Measurements from ENCODE around the gene SCART1. TPM values are rescaled to one million over a fixed set of nuclear protein-coding genes. Genes with fewer than 3 reads are reported as not detected.
A peak's percentile ranks its signal among the peaks of the same experiment; 100 is the strongest.
"Not testable (repeated sequence)": the region's sequence is repeated elsewhere in the genome, so short reads cannot be mapped to it uniquely, and the experiment has no call there.

Gene SCART1
- total RNA-seq, 1 donor from 2014 or later: 2.6 TPM

- H3K27ac ChIP-seq; ATAC-seq; H3K36me3 ChIP-seq; H3K27me3 ChIP-seq; H3K4me1 ChIP-seq; H3K9me3 ChIP-seq; DNase-seq; intact Hi-C loops (cut with DNase I); H3K4me3 ChIP-seq: not testable (repeated sequence)
- peak; percentile 38 for TF ChIP-seq CTCF (IDR thresholded peaks at IDR 0.05)
Measured at GRCh38 chr10:133497363-133497762, 43.6 kb downstream of the SCART1 start.

GRCh38 chr10:133499176-133499575 is 45.4 kb downstream of the SCART1 start:
- H3K36me3 ChIP-seq; H3K4me1 ChIP-seq; H3K27me3 ChIP-seq; H3K9me3 ChIP-seq; H3K27ac ChIP-seq; ATAC-seq; DNase-seq; intact Hi-C loops (cut with DNase I); H3K4me3 ChIP-seq: not testable (repeated sequence)

- H3K27me3 ChIP-seq; DNase-seq; H3K4me3 ChIP-seq; ATAC-seq; H3K27ac ChIP-seq; H3K9me3 ChIP-seq; H3K4me1 ChIP-seq; intact Hi-C loops (cut with DNase I); H3K36me3 ChIP-seq: not testable (repeated sequence)
Measured at GRCh38 chr10:133500897-133501296, 47.2 kb downstream of the SCART1 start.

- DNase-seq (no peak), ATAC-seq (no peak)
- Histone ChIP-seq H3K27ac (no peak overlapping the region), H3K27me3 (no peaks in the 10 kb centered on the region), H3K4me3 (no peak overlapping the region), H3K9me3 (no peaks in the 10 kb centered on the region), H3K36me3 (no peaks in the 10 kb centered on the region), H3K4me1 (no peaks in the 10 kb centered on the region)
- no peak for TF ChIP-seq CTCF (IDR thresholded peaks at IDR 0.05)
- intact Hi-C loops (cut with DNase I): no loop called here
Measured at GRCh38 chr10:133509700-133510099, 56.0 kb downstream of the SCART1 start.

GRCh38 chr10:133511408-133511807 is 57.7 kb downstream of the SCART1 start:
- no peaks in the 10 kb centered on the region for H3K4me1 ChIP-seq
- no peaks in the 10 kb centered on the region for H3K9me3 ChIP-seq
- no peak for TF ChIP-seq CTCF (IDR thresholded peaks at IDR 0.05)
- intact Hi-C loops (cut with DNase I): no loop called here
- DNase-seq (no peak), ATAC-seq (no peak)
- H3K27me3 ChIP-seq: no peaks in the 10 kb centered on the region
- no peak overlapping the region for H3K27ac ChIP-seq
- no peak overlapping the region for H3K4me3 ChIP-seq
- no peaks in the 10 kb centered on the region for H3K36me3 ChIP-seq

GRCh38 chr10:133511907-133512528 is 58.3 kb downstream of the SCART1 start:
- no peaks in the 10 kb centered on the region for H3K27me3 ChIP-seq
- no peak overlapping the region for H3K4me3 ChIP-seq
- H3K9me3 ChIP-seq: no peaks in the 10 kb centered on the region
- no peak for TF ChIP-seq CTCF (IDR thresholded peaks at IDR 0.05)
- no peaks in the 10 kb centered on the region for H3K36me3 ChIP-seq
- H3K27ac ChIP-seq: no peak overlapping the region
- DNase-seq (no peak), ATAC-seq (no peak)
- no peaks in the 10 kb centered on the region for H3K4me1 ChIP-seq
- intact Hi-C loops (cut with DNase I): no loop called here

- TF ChIP-seq CTCF (IDR thresholded peaks at IDR 0.05): no peak
- H3K4me3 ChIP-seq: no peak overlapping the region
Measured at GRCh38 chr10:133515471-133515870, 61.7 kb downstream of the SCART1 start.

More at GRCh38 chr10:133515471-133515870, 61.7 kb downstream of the SCART1 start:
- Histone ChIP-seq H3K36me3 (no peaks in the 10 kb centered on the region), H3K27ac (no peak overlapping the region), H3K4me1 (peaks cover 3% of the 10 kb centered on the region), H3K9me3 (no peaks in the 10 kb centered on the region), H3K27me3 (no peaks in the 10 kb centered on the region)
- DNase-seq (no peak), ATAC-seq (no peak)
- intact Hi-C loops (cut with DNase I): no loop called here

Measured in upper lobe of right lung (tissue), 1 donor.